H7 (cell line): ENCODE measurements around the gene USP12. TPM values are rescaled to one million over a fixed set of nuclear protein-coding genes. Genes with fewer than 3 reads are reported as not detected.
A peak's percentile ranks its signal among the peaks of the same experiment; 100 is the strongest.
"Not testable (repeated sequence)": the region's sequence is repeated elsewhere in the genome, so short reads cannot be mapped to it uniquely, and the experiment has no call there.

Source experiments
- DNase-seq: peaks from one replicate; pipeline ENCODE4 v3.0.0; 2012
- H3K27me3 ChIP-seq: 2 replicates; pipeline ENCODE4 v1.6.0; 2011; ENCODE audit warnings: mild to moderate bottlenecking, low read length; ENCODE audit not compliant: control insufficient read depth, insufficient read depth
- H3K36me3 ChIP-seq: replicated peaks from 2 replicates; pipeline ENCODE4 v1.5.1; 2011; ENCODE audit warnings: low read length; ENCODE audit not compliant: control insufficient read depth, insufficient read depth
- H3K4me3 ChIP-seq: 2 replicates; pipeline ENCODE4 v1.5.1; 2011; ENCODE audit warnings: low read depth, mild to moderate bottlenecking, control low read depth, low read length, moderate library complexity; ENCODE audit not compliant: insufficient read depth
- total RNA-seq: library from RNA; depleted of rRNA; stranded (reverse); fragments of >200 nt; shearing (Covaris generic); gene quantifications from 2 replicates; pipeline ENCODE4 v1.2.3, GENCODE V29; 2014

Gene USP12
- total RNA-seq, 1 experiment from 2014 or later, result 10.5 TPM

DNA sequence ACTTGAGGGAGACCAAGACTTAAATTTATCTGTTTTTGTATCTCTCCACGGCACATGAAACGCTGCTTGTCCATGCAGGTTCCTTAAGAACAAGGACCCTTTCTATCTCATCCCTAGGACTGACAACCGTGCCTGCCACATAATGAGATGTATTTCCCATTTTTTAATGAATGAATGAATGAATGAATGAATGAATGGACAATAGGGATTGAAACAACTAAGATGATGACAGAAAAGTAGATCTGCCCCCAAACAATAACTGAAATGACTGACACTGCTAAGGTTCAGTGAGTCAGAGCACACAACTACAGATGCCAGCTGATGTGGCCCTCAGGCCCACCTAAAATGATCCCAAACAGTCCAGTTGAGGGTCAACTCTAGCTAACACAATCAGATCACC is 69.8 kb downstream of the USP12 start:
- Histone ChIP-seq H3K4me3 (no peak overlapping the region), H3K27me3 (no peaks in the 10 kb centered on the region), H3K36me3 (no peaks in the 10 kb centered on the region; the same call in 1 of the 2 replicates)
- no peak for DNase-seq

DNA sequence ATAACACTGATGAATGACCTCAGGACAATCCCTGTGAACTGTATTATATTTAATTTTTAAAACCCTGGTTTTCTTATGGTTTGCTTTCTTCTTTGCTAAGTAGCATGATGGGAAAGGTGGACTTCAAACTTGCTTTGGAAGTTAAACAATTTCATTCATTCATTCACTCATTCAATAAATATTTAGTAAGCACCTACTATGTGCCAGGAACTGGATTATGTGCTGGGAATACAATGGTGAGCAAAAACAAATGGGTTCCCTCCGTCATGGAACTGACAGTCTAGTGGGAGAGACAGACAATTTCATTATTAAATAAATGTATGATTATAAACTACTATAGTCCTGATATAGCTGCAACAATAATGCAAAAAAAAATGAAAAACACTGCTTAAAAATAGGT is 70.3 kb downstream of the USP12 start:
- H3K36me3 ChIP-seq, result no peaks in the 10 kb centered on the region; the same call in 1 of the 2 replicates

DNA sequence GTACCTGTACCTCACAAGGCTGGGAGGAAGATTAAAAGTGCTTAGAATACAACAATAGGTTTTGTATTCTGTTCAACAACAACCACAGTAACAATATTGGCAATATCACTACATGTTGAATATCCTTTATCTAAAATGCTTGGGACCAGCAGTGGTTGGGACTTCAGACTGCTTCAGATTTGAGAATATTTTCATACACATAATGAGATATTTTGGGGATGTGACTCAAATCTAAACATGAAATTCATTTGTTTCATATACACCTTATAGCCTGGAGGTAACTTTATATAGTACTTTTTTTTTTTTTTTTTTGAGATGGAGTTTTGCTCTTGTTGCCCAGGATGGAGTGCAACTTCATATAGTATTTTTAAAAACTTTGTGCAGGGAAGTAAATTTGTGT is 73.9 kb downstream of the USP12 start:
- Histone ChIP-seq H3K4me3 (no peak overlapping the region), H3K36me3 (no peaks in the 10 kb centered on the region), H3K27me3 (no peaks in the 10 kb centered on the region)

More for the DNA sequence above, 70.3 kb downstream of the USP12 start:
- no peak overlapping the region for H3K4me3 ChIP-seq
- no peaks in the 10 kb centered on the region for H3K27me3 ChIP-seq
- no peak for DNase-seq

DNA sequence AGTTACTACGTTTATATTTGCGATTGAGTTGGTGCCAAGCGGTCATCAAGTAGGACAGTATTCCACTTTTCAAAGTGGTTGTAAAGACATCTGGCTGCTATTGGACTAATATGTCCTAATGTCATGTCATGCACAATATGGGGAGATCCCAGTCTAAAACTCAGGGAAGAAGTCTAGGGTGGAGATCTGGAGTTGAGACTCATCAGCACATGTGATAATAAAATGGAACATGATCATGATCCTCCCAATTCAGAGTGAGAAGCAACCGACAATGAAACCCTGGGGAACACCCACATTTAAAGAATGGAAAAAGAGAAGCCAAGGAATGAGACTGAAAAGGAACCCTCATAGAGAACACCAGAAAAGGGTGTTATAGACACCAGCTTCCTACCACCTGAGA is 80.2 kb downstream of the USP12 start:
- DNase-seq, result no peak
- Histone ChIP-seq H3K27me3 (no peaks in the 10 kb centered on the region), H3K4me3 (no peak overlapping the region), H3K36me3 (no peaks in the 10 kb centered on the region)

More for the DNA sequence above, 73.9 kb downstream of the USP12 start:
- no peak for DNase-seq

DNA sequence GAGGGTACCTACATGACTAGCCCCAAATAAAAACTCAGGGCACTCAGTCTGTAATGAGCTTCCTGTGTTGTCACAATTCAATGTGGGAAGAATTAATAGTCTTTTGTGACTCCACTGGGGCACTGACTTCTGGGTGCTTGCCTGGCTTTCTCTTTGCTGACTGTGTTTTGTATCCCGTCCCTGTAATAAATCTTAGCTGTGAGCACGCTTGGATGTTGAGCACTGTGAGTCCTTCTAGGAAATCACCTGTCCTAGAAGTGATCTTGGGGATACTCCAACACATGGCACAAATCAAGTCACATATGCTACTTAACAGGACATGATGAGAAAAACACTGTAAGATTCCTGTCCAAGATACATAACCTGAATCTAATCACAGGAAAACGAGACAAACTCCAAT is 83.0 kb downstream of the USP12 start:
- DNase-seq, result no peak
- Histone ChIP-seq H3K27me3 (no peaks in the 10 kb centered on the region), H3K4me3 (no peak overlapping the region), H3K36me3 (peaks cover 1% of the 10 kb centered on the region; the same call in 1 of the 2 replicates)

DNA sequence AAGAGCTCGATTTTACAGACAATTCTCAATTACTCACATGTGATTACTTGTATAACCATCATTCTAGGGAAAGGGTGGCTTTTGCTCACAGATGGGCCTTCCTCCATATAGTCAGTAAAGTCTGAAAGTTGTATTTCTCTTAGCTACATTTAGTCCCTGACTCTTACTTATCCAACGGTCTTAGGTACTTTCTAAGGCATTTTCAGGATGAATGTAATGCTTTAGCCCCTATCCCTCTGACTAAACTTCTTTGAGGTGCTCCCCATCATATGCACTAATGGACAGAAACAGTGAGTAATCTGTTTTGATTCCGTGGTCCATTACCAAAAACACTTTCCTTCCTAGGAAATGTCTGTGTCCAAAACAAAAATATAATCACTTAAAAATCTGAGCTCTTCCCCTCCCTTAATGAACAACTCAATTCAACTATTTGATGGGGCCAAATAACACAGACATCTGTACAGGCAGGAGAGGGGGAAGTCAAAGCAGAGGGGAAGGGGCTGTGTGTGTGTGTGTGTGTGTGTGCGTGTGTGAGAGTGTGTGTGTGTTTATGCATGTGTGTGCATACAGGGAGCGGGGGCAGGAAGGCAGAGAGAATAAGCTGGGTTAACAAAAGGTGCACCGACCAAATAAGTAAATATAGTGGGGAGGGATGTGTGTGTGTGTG is 84.9 kb downstream of the USP12 start:
- DNase-seq, result no peak
- Histone ChIP-seq H3K27me3 (no peaks in the 10 kb centered on the region), H3K36me3 (peaks cover 1% of the 10 kb centered on the region; the same call in 1 of the 2 replicates)

DNA sequence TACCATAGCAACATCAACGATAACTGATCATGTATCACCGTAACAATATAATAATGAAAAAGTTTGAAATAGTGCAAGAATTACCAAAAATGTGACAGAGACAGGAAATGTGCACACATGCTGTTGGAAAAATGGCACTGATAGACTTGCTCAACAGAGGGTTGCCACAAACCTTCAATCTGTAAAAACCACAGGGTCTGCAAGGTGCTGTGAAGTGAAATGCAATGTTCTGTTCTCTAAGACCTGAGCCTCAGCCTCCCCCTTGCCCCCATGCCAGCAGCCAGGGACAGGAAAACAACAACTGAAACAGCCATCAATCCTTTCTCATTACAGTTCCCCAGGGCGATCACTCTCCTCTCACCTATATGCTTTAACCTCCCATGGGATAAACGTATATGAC is 88.4 kb downstream of the USP12 start:
- H3K36me3 ChIP-seq, result peaks cover 1% of the 10 kb centered on the region; the same call in 1 of the 2 replicates
- H3K27me3 ChIP-seq, result no peaks in the 10 kb centered on the region
- no peak overlapping the region for H3K4me3 ChIP-seq
- no peak for DNase-seq

More for the DNA sequence above, 84.9 kb downstream of the USP12 start:
- no peak overlapping the region for H3K4me3 ChIP-seq

DNA sequence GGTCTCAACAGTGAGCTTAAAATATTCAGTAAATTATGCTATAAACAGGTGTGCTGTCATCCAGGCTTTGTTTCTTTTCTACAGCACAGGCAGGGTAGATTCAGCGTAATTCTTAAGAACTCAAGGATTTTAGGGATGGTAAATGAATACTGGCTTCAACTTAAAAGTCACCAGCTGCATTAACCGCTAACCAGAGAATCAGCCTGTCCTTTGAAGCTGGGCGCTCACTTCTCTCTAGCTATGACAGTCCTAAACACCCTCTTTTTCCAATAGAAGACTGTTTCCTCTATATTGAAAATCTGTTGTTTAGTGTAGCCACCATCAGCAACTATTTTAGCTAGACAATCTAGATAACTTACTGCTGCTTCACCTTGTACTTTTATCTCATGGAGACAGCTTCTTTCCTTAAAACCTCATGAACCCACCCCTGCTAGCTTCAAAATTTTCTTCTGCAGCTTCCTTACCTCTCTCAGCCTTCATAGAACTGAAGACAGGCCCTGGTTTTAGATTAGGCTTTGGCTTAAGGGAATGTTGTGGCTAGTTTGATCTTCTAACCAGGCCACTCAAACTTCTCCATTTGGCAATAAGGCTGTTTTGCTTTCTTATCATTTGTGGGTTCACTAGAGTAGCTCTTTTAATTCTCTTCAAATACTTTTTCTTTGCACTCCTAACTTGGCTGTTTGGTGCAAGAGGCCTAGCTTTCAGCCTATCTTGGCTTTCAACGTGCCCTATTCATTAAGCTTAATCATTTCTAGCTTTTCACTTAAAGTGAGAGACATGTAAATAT is 89.5 kb downstream of the USP12 start:
- Histone ChIP-seq H3K36me3 (peaks cover 1% of the 10 kb centered on the region; the same call in 1 of the 2 replicates), H3K27me3 (no peaks in the 10 kb centered on the region), H3K4me3 (no peak overlapping the region)
- DNase-seq, result no peak

DNA sequence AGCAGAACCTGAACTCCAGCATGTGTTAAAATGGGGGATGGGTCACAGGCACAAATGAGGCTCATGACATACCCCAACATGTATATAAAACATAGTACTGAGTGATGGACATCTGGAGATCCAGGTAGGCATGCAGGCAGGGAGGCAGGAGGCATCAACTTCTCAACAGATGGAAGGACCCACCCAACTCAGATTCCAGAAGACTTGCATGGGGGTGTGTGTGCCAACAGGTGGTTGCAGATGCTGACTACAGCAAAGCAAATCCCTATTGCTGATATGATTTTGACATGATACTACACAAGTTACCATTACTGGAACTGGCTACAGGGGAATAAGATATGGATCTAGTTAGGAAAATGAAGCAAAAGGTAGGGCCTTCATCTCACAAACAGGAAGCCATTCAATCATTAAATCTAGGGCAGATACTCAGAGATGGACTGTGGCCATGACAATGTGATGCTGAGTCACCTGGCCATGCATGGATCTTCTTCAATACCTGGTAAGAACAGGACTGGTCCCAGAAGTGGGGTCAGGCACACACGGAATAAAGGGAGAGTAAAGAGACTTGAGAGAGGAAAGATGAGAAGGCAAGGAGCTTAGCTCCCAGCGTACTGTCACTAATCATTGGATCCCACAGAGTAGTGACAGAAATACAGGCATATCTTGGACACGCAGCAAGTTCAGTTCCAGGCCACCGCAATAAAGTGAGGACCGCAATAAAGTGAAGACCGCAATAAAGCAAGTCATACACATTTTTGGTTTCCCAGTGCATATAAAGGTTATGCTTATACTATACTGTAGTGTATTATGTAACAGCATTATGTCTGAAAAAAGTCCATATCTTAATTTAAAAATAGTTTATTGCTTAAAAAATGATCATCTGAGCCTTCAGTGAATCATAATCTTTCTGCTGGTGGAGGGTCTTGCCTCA is 91.3 kb downstream of the USP12 start:
- H3K36me3 ChIP-seq, result no peaks in the 10 kb centered on the region
- DNase-seq, result no peak
- H3K27me3 ChIP-seq, result no peaks in the 10 kb centered on the region
- no peak overlapping the region for H3K4me3 ChIP-seq

DNA sequence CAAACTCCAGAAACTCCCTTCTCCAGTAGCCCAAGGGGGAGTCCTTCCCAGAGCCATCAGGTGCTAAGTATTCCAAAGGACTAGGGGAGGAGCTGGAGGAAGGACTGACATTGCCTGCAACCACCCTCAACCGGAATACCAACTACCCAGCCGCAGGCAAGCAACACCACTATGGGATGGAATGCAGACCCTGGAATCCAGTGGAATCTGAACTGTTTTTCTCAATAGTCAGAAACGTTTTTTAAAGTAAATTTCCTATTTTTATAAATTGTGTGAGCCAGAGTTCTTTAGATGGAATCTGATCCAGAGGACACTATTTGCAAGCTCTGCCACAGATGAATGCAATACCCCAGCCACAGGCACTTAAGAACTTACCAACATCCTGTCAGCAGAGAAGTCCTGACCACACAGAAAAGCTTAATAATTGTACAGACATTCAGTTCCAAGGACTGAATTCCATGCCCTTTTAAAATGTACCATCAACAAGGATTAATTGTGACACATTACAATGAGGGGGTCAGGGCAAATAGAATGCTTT is 92.1 kb downstream of the USP12 start:
- Histone ChIP-seq H3K36me3 (no peaks in the 10 kb centered on the region), H3K27me3 (no peaks in the 10 kb centered on the region), H3K4me3 (no peak overlapping the region)
- peak; percentile 53 for DNase-seq

DNA sequence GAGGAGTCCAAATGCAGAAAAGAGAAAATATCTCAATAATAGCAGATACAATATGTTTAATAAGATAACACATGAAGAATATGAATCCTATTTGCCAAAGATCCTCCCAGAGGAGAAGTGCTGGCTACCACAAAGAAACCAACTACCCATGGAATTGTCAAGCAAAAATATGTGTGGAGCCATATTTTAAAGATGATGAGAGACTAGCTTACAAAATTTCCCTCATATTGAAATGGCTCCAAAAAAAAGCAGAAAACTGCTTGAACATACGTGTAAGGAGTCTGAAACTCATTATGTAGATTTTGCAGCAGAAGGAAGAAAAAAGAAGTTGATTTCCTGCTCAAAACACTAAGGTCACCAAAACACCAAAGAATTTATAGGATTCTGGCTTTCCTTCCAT is 94.2 kb downstream of the USP12 start:
- Histone ChIP-seq H3K4me3 (no peak overlapping the region), H3K36me3 (no peaks in the 10 kb centered on the region), H3K27me3 (no peaks in the 10 kb centered on the region)
- DNase-seq, result no peak

DNA sequence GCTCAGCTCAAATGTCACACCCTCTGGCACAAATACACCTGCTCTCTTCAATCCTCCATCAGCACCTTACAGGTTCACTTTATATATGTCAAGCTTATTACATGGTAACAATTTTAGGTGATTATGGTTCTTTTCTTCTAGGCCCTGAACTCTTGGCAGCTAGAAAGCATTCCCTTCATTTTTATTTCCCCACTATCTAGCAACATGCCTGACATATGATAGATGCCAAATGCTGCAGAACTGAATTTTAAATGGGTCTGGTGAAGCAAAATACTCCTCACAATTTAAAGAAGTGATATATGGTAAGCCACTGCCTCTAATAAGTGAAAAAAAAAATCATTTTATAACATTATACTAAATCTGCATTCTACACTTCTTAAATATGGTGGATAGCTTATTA is 95.2 kb downstream of the USP12 start:
- no peaks in the 10 kb centered on the region for H3K36me3 ChIP-seq
- no peak overlapping the region for H3K4me3 ChIP-seq
- no peak for DNase-seq
- no peaks in the 10 kb centered on the region for H3K27me3 ChIP-seq

DNA sequence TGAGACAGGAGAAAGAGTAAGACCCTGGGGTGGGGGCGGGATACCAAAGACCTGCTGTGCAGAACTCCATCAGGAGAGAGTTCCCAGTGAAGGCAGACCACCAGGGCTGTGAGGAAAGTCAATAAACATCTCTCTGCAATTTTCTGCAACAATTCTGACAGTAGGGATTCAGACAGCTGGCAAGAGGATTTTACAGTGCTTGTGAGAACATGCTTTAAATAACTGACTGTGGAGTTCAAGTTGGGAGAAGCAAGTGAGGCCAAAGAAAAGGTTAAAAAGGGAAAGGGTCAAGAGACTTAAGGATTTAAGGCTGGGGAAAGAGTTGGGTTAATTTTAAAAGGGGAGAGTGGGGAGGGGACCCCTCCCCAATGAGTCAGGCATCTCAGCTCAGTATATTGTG is 98.4 kb downstream of the USP12 start:
- peak; percentile 41 for DNase-seq
- H3K4me3 ChIP-seq, result no peak overlapping the region
- H3K27me3 ChIP-seq, result no peaks in the 10 kb centered on the region
- no peaks in the 10 kb centered on the region for H3K36me3 ChIP-seq

DNA sequence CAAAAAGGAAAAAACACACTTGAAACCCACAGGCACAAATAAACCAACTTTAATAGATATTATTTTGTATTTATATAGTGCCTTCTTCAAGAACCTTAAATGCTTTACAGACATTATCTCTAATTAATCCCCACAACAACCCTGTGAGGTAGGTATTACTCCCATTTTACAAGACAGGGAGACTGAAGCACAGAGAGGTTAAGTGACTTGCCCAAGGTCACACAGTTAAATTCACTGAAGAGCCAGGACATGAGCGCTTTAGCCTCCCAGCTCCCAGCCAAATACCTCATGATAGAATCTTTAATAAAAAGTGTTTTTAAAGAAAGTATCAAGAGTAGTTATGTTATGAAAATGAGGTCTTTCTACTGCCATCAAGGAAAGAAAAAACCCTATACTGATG is 105.5 kb downstream of the USP12 start:
- H3K36me3 ChIP-seq, DNase-seq, H3K27me3 ChIP-seq, H3K4me3 ChIP-seq: not testable (repeated sequence)
